Measurements from ENCODE around the gene N4BP3.

Gene N4BP3

DNA sequence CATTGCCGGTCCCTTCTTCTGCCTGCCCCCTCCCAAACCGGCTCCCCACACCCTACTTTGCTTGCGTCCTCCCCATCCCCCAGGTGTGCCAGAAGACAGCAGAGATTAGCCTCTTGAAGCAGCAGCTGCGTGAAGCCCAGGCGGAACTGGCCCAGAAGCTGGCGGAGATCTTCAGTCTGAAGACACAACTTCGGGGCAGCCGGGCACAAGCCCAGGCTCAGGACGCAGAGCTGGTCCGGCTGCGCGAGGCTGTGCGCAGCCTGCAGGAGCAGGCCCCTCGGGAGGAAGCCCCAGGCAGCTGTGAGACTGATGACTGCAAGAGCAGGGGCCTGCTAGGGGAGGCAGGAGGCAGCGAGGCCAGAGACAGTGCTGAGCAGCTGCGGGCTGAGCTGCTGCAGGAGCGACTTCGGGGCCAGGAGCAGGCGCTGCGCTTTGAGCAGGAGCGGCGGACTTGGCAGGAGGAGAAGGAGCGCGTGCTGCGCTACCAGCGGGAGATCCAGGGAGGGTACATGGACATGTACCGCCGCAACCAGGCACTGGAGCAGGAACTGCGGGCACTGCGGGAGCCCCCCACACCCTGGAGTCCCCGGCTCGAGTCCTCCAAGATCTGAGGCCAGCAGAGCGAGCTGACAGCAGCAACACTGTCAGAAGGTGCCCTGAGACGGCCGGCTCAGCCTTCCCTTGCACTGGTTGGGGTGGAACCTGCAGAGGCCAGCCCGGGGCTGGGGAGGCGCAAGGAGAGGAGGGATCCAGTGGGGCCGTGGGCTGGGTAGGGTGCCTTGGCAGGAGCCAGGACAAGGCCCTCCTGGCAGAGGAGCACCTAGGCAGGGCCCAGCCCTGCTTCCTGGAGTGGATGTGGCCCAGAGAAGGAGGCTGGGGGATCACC is 8.3 kb downstream of the N4BP3 start:
- H3K36me3 ChIP-seq (ENCODE audit: insufficient read depth) = no peaks in the 10 kb centered on the region
- H3K4me3 ChIP-seq (IDR thresholded peaks at IDR 0.05; ENCODE audit: insufficient read depth, low read depth, low read length) = no peak overlapping the region
- TF ChIP-seq, protein P1, sequence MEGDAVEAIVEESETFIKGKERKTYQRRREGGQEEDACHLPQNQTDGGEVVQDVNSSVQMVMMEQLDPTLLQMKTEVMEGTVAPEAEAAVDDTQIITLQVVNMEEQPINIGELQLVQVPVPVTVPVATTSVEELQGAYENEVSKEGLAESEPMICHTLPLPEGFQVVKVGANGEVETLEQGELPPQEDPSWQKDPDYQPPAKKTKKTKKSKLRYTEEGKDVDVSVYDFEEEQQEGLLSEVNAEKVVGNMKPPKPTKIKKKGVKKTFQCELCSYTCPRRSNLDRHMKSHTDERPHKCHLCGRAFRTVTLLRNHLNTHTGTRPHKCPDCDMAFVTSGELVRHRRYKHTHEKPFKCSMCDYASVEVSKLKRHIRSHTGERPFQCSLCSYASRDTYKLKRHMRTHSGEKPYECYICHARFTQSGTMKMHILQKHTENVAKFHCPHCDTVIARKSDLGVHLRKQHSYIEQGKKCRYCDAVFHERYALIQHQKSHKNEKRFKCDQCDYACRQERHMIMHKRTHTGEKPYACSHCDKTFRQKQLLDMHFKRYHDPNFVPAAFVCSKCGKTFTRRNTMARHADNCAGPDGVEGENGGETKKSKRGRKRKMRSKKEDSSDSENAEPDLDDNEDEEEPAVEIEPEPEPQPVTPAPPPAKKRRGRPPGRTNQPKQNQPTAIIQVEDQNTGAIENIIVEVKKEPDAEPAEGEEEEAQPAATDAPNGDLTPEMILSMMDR (conservative IDR thresholded peaks at IDR 0.05; ENCODE audit: low read depth, low read length) = no peak
- peak overlapping the region; percentile 54; the same call in 1 of the 2 replicates for H3K9ac ChIP-seq
- H4K20me1 ChIP-seq (ENCODE audit: insufficient read depth) = no peaks in the 10 kb centered on the region
- H3K27ac ChIP-seq = peak overlapping the region; percentile 54
- H3K27me3 ChIP-seq (ENCODE audit: insufficient read depth, low read depth) = no peaks in the 10 kb centered on the region
- H2AFZ ChIP-seq (ENCODE audit: low read depth) = peak overlapping the region; percentile 45
- H3K4me2 ChIP-seq = peak overlapping the region; percentile 78; the same call in 1 of the 2 replicates
- H3K79me2 ChIP-seq (ENCODE audit: insufficient read depth, low read depth) = no peaks in the 10 kb centered on the region
- H3K4me1 ChIP-seq (ENCODE audit: low read depth, poor library complexity, severe bottlenecking) = peaks cover 14% of the 10 kb centered on the region

DNA sequence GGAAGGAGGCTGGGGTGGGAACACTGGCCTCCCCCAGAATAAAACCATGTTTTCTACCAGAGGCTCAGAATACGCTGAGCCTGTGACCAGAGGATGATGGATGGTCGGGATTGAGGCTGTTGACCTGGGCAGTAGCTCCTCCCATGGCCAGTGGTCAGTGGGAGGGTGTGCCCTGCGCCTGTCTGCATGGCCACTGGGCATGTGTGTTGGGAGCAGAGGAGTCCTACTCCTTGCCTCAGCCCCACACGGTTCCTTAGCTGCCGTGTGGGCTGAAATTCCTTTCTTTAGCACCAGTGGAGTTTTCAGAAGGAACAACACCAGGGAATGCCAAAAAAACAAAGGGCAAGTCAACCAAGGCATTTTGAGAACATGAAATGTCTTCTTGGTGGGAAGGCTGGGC is 9.0 kb downstream of the N4BP3 start:
- Histone ChIP-seq H3K4me3 (IDR thresholded peaks at IDR 0.05; ENCODE audit: insufficient read depth, low read depth, low read length) (no peak overlapping the region), H3K36me3 (ENCODE audit: insufficient read depth) (no peaks in the 10 kb centered on the region), H3K27me3 (ENCODE audit: insufficient read depth, low read depth) (no peaks in the 10 kb centered on the region), H3K27ac (no peak overlapping the region), H3K9ac (no peak overlapping the region), H4K20me1 (ENCODE audit: insufficient read depth) (no peaks in the 10 kb centered on the region), H2AFZ (ENCODE audit: low read depth) (no peak overlapping the region), H3K79me2 (ENCODE audit: insufficient read depth, low read depth) (no peaks in the 10 kb centered on the region), H3K4me2 (peak overlapping the region; percentile 78; the same call in 1 of the 2 replicates), H3K4me1 (ENCODE audit: low read depth, poor library complexity, severe bottlenecking) (peaks cover 14% of the 10 kb centered on the region)
- TF ChIP-seq, protein P1 (conservative IDR thresholded peaks at IDR 0.05; ENCODE audit: low read depth, low read length) = no peak

DNA sequence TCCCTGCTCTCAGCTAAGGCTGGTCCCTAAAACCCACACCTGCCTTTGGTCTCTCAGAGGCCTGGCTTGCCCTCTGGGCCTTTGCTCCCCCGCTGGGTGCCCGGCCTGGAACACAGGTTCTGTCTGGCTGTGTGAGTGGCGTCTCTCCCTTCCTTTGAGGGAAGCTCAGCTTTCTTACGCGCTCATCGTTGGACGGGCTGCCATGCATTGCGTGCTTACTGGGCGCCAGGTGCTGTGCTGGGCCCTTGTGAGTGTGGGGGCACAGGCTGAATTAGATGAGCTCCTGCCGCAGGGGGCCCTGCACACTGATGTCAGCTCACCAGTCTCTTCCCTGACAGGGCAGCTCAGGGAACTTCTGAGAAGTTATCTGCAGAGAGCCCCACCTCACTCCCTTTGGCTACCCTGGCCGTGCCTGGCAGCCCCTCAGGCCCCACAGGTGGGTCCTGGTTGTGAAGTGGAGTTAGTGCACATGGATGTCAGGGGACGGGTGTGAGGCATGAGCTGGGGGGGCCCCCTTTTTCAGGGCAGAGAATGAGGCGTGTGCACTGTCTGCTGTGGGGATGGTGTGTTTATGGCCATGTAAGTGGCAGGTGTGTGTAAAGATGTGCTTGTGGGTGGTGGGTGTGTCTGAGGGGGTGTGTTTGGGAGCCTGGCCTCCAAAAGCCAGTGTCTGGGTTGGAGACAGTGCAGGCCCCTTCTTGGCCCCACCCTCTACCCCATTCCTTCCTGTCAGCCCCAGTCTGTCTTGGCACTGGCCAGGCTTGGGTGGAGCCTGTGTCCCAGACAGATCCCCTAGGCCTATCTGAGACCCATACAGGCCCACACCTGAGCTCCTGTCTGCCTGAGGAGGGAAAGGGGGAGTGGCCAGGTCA is 10.0 kb downstream of the N4BP3 start:
- no peak overlapping the region for H3K27ac ChIP-seq
- H3K9ac ChIP-seq = no peak overlapping the region

More for the DNA sequence above, 10.0 kb downstream of the N4BP3 start:
- Histone ChIP-seq H3K4me3 (IDR thresholded peaks at IDR 0.05; ENCODE audit: insufficient read depth, low read depth, low read length) (no peak overlapping the region), H3K36me3 (ENCODE audit: insufficient read depth) (no peaks in the 10 kb centered on the region), H3K27me3 (ENCODE audit: insufficient read depth, low read depth) (no peaks in the 10 kb centered on the region), H3K79me2 (ENCODE audit: insufficient read depth, low read depth) (no peaks in the 10 kb centered on the region), H3K4me2 (no peak overlapping the region), H4K20me1 (ENCODE audit: insufficient read depth) (no peaks in the 10 kb centered on the region), H2AFZ (ENCODE audit: low read depth) (no peak overlapping the region), H3K4me1 (ENCODE audit: low read depth, poor library complexity, severe bottlenecking) (peaks cover 14% of the 10 kb centered on the region)
- TF ChIP-seq, protein P1 (conservative IDR thresholded peaks at IDR 0.05; ENCODE audit: low read depth, low read length) = no peak

Data from KMS-11 (cell line).